Fibroblast of skin of right quadriceps (primary cell): Measurements from ENCODE around the gene FOXK2.
A peak's percentile ranks its signal among the peaks of the same experiment; 100 is the strongest.

Experiments
- DNase-seq: peaks from one replicate; pipeline ENCODE4 v3.0.0-alpha.2; 2013

FOXK2 gene

DNA sequence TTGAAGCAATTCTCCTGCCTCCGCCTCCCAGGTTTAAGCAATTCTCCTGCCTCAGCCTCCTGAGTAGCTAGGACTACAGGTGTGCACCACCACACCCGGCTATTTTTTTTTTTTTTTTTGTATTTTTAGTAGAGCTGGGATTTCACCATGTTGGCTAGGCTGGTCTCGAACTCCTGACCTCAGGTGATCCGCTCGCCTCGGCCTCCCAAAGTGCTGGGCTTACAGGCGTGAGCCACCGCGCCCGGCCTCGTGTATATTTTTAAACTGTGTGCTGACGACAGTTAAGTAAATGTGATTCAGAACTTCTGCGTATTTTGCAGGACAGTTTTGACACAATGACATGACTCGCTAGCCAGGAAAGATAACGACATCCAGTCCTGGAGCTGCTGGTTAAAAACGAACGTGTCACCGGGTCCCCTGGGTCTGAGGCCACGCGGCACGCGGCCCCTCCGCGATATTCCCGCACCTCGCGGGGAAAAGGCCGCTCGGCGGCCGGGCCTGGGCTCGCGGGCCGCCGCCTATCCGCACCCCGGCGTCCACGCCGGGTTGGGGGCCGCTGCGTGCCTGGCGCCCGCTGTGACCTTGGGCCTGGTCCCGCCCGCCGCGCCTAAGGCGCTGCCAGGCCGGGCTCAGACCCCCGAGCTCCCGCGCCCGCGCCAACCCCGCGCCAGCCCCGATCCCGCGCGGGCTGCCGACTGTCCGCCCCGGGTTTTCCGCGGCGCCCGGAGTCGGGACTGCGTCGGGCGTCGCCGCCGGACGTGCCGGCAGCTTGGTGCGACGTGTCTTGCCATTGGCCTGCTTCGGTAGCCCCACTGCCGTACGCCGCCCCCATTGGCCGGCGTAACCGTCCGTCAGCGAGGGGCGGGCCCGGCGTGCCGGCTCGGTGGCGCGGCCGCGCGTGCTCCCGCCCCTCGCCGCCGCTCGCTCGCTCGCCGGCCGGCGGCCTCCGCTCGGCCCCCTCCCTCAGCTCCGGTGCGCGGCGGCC lies at the start of gene FOXK2:
FOXK2 (plus strand) TSS at position 907 of the 985 bp plus-strand sequence. CDS start 157 bp downstream, outside the sequence.
- peak; percentile 95 for DNase-seq

DNA sequence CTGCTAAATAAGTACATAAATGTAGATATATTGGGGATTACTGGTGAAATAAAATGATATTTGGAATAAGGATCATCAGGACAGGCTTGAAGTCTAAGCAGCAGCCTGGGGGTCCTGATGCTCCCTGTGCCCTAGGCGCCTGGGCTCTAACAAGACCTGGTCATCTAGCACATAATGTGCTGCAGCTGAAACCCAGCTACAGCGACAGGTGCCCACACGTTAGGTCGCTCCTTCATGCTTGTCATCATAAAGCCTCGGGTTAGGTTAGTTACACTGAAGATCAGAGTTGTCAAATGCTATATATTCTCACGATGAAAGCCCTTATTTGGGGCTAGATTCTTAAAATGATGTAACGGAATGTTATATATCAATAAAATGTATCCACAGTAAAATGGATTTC lies 49.5 kb upstream of the FOXK2 start:
- no peak for DNase-seq

DNA sequence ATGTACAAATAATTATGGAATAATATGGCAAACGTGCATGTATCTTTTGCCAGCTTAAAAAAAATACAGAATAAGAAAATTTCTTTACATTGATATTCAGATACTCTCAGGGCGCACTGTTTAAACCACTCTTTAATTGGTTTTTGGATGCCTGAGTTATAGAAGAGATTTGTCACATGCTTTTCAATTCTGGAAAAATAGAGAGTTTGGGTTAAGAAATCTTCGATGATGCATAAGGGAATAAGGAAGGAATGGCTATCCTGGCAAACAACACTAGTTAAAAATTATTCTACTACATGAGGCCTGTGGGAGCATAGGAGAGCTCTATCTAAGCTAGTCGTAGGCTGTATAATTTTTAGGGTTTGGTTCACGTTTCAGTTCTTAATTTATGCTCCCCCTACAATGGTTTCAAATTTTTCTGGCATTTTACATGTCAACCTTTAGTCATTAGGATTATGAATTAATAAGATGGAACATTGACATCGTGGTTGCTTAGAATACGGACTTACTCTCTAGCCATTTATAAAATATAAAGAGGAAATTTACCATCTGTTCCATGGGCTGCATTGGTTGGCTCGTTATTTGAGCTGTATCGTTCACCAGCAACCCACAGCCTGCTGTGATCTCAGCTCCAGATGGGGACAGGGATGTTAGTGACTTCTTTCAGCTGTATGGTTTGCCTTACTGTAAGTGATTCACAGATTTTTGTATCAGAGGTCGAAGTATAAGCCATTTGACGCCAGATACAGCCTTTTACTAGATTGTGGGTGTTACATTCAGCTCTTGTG lies 45.1 kb upstream of the FOXK2 start:
- DNase-seq = no peak

DNA sequence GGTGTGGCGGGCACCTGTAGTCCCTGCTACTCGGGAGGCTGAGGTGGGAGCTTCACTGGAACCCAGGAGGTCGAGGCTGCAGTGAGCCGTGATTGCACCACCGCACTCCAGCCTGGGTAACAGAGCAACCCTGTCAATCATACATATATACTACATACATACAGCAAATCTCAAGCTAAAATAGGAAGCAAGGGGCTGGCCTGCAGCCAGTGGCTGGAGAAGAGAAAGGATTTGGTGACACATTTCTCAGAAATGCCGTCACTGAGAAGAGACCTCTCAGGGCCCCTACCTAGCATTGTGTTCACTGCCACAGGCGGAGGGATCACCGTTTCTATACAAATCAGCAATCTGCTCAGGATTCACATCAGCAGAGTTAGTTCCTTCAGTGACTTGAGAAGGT lies 44.1 kb upstream of the FOXK2 start:
- DNase-seq = peak; percentile 36

DNA sequence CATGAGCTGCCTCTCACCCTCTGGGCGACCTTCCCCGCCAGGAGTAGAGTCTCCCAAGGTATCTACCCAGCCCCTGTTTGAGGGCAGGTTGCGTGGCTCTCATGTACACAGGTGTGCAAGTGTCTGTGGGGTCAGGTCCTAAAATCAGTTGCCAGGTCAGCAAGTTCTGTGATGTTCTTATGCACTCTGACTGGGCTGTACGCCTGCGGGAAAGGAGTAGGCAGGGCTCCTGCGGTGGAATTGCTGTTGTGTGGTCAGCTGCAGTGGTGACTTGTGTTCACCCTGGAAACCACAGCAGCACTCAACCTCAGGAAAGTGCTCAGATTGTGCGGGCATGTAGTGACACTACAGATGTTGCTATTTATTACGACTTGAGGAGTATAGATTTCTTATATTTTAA lies 41.6 kb upstream of the FOXK2 start:
- DNase-seq = no peak

- no peak for DNase-seq
Measured at GRCh38 chr17:82479602-82480001, 39.9 kb upstream of the FOXK2 start.

DNA sequence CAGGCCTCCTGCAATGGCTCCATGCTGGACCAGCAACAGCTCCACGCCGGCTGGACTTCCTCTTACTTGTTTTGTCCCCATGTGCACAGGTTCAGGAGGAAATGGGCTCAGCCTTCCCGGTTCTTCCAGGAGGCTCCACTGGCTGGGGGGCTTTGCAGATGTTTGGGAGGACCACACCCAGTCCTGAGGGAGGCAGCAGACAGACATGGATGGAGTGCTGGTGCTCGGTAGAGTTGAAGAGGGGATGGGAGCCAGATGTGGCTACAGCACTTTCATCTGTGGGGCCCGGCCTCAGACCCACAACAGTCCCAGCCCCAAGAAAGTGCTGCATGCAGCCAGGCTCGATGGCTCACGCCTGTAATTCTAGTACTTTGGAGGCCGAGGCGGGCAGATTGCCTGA lies 39.2 kb upstream of the FOXK2 start:
- DNase-seq = no peak

GRCh38 chr17:82483204-82483660 lies 36.3 kb upstream of the FOXK2 start:
- no peak for DNase-seq

GRCh38 chr17:82483836-82484235 lies 35.7 kb upstream of the FOXK2 start:
- DNase-seq = no peak

- no peak for DNase-seq
Measured at GRCh38 chr17:82486231-82487094, 33.1 kb upstream of the FOXK2 start.

DNA sequence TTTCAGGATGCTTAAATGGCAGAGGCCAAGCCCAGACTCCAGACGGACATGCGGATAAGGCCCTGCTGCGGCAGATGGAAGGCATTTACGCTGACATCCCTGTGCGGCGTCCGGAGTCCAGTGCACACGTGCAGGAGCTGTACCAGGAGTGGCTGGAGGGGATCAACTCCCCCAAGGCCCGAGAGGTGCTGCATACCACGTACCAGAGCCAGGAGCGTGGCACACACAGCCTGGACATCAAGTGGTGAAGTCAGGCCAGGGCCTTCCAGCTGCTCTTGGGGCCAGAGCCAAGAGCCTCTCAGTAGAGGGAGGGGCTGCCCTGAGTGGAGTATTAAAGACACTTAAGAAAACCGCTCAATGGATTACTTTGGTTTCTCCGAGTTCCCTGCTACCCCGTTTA lies 31.6 kb upstream of the FOXK2 start:
- no peak for DNase-seq

DNA sequence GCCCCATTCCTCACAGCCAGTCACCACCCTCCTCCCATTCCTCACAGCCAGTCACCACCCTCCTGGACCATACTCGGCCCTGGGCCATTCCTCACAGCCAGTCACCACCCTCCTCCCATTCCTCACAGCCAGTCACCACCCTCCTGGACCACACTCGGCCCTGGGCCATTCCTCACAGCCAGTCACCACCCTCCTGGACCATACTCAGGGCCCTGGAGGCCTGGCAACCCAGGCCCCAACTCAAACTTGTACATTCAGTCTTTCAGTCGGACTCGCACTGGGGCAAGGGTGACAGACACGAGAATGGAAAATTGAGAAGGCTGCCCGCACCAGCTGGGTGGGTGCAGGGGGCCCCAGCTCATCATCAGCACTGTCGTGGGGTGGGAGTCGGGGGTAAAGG lies 30.4 kb upstream of the FOXK2 start:
- no peak for DNase-seq

DNA sequence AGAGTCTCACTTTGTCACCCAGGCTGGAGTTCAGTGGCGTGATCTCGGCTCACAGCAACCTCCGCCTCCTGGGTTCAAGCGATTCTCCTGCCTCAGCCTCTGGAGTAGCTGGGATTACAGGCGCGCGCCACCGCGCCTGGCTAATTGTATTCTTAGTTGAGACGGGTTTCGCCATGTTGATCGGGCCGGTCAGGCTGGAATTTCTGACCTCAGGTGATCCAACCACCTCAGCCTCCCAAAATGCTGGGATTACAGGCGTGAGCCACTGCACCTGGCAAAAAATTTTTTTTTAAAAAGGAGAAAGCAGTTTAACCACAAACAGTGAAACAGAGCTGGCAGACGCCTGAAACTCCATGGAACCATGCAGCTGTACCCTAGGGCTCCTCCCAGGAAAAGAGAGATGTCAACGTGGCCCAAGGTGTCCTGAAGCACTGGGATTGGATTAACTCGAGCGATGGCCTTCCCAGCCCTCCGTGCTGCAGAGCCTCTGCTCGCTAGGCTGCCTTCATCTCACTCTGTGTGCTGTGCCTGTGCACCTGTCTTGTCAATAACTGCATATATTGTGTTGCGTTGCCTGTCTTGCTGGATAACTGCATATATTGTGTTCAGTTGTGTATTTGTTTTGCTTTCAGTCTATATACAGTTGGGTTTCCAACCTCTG lies 29.6 kb upstream of the FOXK2 start:
- DNase-seq = no peak

DNA sequence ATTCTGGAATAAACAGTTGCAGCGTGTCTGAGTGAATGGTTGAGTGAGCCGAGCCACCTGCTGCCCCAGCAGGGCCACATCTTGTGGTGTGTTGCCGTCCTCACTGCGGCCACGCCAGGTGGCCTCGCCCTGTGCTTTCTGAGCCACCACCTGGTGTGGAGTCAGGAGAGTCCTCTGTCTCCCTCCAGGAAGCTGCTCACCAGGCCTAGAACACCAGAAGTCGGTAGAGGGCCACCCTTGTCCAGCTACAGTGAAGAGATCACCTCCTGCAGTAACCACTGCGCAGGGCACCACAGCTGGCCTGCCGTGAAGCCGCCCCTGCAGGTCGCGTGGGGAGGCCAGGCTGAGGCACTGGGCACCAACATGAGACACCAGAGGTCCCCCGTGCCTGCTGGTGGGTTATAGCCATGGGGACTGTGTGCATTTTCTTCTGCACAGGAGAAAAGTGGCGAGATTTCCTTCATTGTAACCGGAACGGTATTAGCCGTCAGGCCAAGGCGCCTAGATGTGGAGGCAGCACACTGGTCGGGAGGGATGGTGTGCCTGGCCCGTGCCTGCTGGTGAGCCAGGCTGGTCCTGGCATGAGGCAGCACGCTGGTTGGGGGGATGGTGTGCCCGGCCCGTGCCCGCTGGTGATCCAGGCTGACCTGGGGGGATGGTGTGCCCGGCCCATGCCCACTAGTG lies 28.9 kb upstream of the FOXK2 start:
- DNase-seq = no peak

DNA sequence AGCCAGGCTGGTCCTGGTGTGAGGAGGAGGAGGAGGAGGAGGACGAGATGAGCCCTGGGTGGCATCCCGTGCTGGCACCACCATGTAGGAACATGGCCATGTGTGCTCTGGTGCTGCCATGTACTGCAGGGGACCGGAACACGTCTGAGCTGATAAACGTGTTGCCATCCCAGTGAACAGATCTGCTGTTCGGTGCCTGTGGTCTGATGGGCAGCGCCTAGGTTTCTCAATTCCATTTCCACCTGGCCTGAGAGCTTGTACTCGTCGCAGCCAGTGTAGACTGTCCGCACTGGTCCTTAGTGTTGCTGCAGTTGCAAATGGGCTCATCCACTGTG lies 28.4 kb upstream of the FOXK2 start:
- DNase-seq = no peak

- DNase-seq = no peak
Measured at GRCh38 chr17:82491533-82491932, 28.0 kb upstream of the FOXK2 start.

GRCh38 chr17:82492643-82493225 lies 26.8 kb upstream of the FOXK2 start:
- peak; percentile 50 for DNase-seq

DNA sequence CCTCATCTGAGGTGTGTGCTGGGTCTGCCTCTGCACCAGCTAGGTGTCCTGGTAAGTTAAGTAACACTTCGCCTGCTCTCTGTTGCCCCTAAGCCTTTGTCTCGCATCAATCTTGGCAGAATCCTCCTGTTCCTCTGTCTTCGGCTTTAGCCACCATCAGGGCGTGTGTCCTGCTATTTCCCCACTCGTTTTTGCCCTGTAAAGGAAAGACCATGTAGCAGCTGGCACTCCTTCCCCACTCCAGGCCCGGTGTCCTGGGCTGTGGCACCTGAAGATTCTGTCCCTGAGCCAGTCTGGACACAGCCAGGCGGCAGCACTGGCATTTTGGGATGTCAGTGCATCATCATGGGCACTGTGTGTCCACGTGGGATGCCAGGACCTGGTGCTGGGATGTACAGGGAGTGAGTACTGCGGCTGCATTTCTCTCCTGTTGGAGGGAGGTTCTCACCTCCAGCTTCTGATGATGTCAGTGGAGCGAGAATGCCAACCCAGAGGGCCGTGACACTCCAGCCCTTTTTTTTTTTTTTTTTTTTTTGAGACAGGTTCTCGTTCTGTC lies 26.2 kb upstream of the FOXK2 start:
- no peak for DNase-seq

GRCh38 chr17:82494236-82495055 lies 25.1 kb upstream of the FOXK2 start:
- peak; percentile 97 for DNase-seq
